ENCODE results near the gene SLAIN1. TPM values are rescaled to one million over a fixed set of nuclear protein-coding genes. Genes with fewer than 3 reads are reported as not detected.

The SLAIN1 gene
- polyA plus RNA-seq, 3 donors: 0.43 to 1.4 (median 0.75) TPM

GRCh38 chr13:77732287-77732686 is 34.8 kb downstream of the SLAIN1 start:
- intact Hi-C loops (cut with micrococcal nuclease): no loop called here
- DNase-seq: no peak
- no peaks in the 10 kb centered on the region for H3K27me3 ChIP-seq (ENCODE audit: control insufficient read depth in 2 of 2, insufficient read depth in 2 of 2, low read length in 2 of 2)

GRCh38 chr13:77733674-77734073 is 36.2 kb downstream of the SLAIN1 start:
- intact Hi-C loops (cut with micrococcal nuclease): no loop called here
- H3K4me3 Mint-ChIP-seq: no peak overlapping the region
- H3K27ac ChIP-seq (ENCODE audit: low read depth in 1 of 2, low read length in 2 of 2): no peak overlapping the region
- no peak overlapping the region for H3K27ac Mint-ChIP-seq
- H3K36me3 Mint-ChIP-seq: no peaks in the 10 kb centered on the region
- WGBS (ENCODE audit: insufficient coverage): no CpG with 5 or more reads among the region's 1 CpG
- no peak overlapping the region for H3K4me3 ChIP-seq (replicated peaks in 1 of 3; ENCODE audit: low read depth in 2 of 3, low read length in 3 of 3)
- H3K79me2 ChIP-seq (ENCODE audit: insufficient read depth, low read length): no peaks in the 10 kb centered on the region
- no peaks in the 10 kb centered on the region for H3K9me3 Mint-ChIP-seq
- no peak overlapping the region for H3K9ac ChIP-seq (ENCODE audit: insufficient read depth, low read length, poor library complexity, severe bottlenecking)
- no peak for DNase-seq
- no peak overlapping the region for H2AFZ ChIP-seq (ENCODE audit: insufficient read depth, low read depth, low read length, poor library complexity, severe bottlenecking)
- no peak overlapping the region for H3K4me2 ChIP-seq (replicated peaks; ENCODE audit: extremely low read depth, low read length, poor library complexity, severe bottlenecking)
- H3K4me1 ChIP-seq (ENCODE audit: control insufficient read depth in 1 of 2, insufficient read depth in 2 of 2, low read length in 2 of 2): peaks cover 12 to 18% of the 10 kb centered on the region in 2 donors
- H3K27me3 Mint-ChIP-seq (ENCODE audit: low read depth in 3 of 3): no peaks in the 10 kb centered on the region
- TF ChIP-seq, protein P1, sequence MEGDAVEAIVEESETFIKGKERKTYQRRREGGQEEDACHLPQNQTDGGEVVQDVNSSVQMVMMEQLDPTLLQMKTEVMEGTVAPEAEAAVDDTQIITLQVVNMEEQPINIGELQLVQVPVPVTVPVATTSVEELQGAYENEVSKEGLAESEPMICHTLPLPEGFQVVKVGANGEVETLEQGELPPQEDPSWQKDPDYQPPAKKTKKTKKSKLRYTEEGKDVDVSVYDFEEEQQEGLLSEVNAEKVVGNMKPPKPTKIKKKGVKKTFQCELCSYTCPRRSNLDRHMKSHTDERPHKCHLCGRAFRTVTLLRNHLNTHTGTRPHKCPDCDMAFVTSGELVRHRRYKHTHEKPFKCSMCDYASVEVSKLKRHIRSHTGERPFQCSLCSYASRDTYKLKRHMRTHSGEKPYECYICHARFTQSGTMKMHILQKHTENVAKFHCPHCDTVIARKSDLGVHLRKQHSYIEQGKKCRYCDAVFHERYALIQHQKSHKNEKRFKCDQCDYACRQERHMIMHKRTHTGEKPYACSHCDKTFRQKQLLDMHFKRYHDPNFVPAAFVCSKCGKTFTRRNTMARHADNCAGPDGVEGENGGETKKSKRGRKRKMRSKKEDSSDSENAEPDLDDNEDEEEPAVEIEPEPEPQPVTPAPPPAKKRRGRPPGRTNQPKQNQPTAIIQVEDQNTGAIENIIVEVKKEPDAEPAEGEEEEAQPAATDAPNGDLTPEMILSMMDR (IDR thresholded peaks at IDR 0.05): no peak
- H3K9me3 ChIP-seq (replicated peaks in 1 of 2; ENCODE audit: control insufficient read depth in 1 of 2, insufficient read depth in 1 of 2, low read length in 2 of 2): no peaks in the 10 kb centered on the region
- no peaks in the 10 kb centered on the region for H3K36me3 ChIP-seq (replicated peaks in 1 of 2; ENCODE audit: control insufficient read depth in 1 of 2, insufficient read depth in 2 of 2, low read length in 2 of 2)
- peaks cover 19% of the 10 kb centered on the region for H3K4me1 Mint-ChIP-seq
- no peaks in the 10 kb centered on the region for H4K20me1 ChIP-seq (ENCODE audit: insufficient read depth, low read length)
- H3K27me3 ChIP-seq (ENCODE audit: control insufficient read depth in 2 of 2, insufficient read depth in 2 of 2, low read length in 2 of 2): no peaks in the 10 kb centered on the region

More at GRCh38 chr13:77732287-77732686, 34.8 kb downstream of the SLAIN1 start:
- Histone ChIP-seq H3K4me1 (ENCODE audit: control insufficient read depth in 1 of 2, insufficient read depth in 2 of 2, low read length in 2 of 2) (peaks cover 13 to 20% of the 10 kb centered on the region in 2 donors), H3K9ac (ENCODE audit: insufficient read depth, low read length, poor library complexity, severe bottlenecking) (no peak overlapping the region), H4K20me1 (ENCODE audit: insufficient read depth, low read length) (no peaks in the 10 kb centered on the region), H3K36me3 (replicated peaks in 1 of 2; ENCODE audit: control insufficient read depth in 1 of 2, insufficient read depth in 2 of 2, low read length in 2 of 2) (no peaks in the 10 kb centered on the region), H3K79me2 (ENCODE audit: insufficient read depth, low read length) (no peaks in the 10 kb centered on the region), H3K4me2 (replicated peaks; ENCODE audit: extremely low read depth, low read length, poor library complexity, severe bottlenecking) (no peak overlapping the region), H3K27ac (ENCODE audit: low read depth in 1 of 2, low read length in 2 of 2) (no peak overlapping the region), H3K4me3 (replicated peaks in 1 of 3; ENCODE audit: low read depth in 2 of 3, low read length in 3 of 3) (no peak overlapping the region), H3K9me3 (replicated peaks in 1 of 2; ENCODE audit: control insufficient read depth in 1 of 2, insufficient read depth in 1 of 2, low read length in 2 of 2) (no peaks in the 10 kb centered on the region), H2AFZ (ENCODE audit: insufficient read depth, low read depth, low read length, poor library complexity, severe bottlenecking) (no peak overlapping the region)
- H3K27me3 Mint-ChIP-seq (ENCODE audit: low read depth in 3 of 3): no peaks in the 10 kb centered on the region
- H3K27ac Mint-ChIP-seq: no peak overlapping the region
- TF ChIP-seq, protein P1 (IDR thresholded peaks at IDR 0.05): no peak
- no CpG with 5 or more reads among the region's 2 CpGs for WGBS (ENCODE audit: insufficient coverage)
- H3K4me1 Mint-ChIP-seq: peaks cover 22% of the 10 kb centered on the region
- H3K36me3 Mint-ChIP-seq: no peaks in the 10 kb centered on the region
- H3K9me3 Mint-ChIP-seq: no peaks in the 10 kb centered on the region
- no peak overlapping the region for H3K4me3 Mint-ChIP-seq

Measured in CD14-positive monocyte (primary cell).